Activated B cell treated with CpG ODN at 0.5 μM for 24 hours (primary cell): ENCODE measurements around the gene DGCR2. TPM values are rescaled to one million over a fixed set of nuclear protein-coding genes. Genes with fewer than 3 reads are reported as not detected.

Experiments
- ATAC-seq: fragments of 200-7000 bp; cut with Tn5 transposase; one replicate; pipeline ENCODE4 v1.10.0; 2021; ENCODE audit warnings: low read depth, mild to moderate bottlenecking, moderate library complexity
- CTCF ChIA-PET: fragments of 350-600 bp; sonication (Branson Sonifier 250); formaldehyde crosslinking; loops from one replicate; lab custom pipeline; 2021; ENCODE audit warnings: antibody characterized with exemption; lab: Charles Lee
- POLR2A ChIA-PET: fragments of 350-600 bp; sonication (Branson Sonifier 250); formaldehyde crosslinking; loops from one replicate; lab custom pipeline; 2021; ENCODE audit warnings: antibody characterized with exemption; lab: Charles Lee
- DNase-seq: peaks from one replicate; pipeline ENCODE4 v3.0.0; 2022
- H3K27ac Mint-ChIP-seq: one replicate; pipeline ENCODE4 v1.8.0; 2020; ENCODE audit warnings: mixed read lengths
- H3K27me3 Mint-ChIP-seq: one replicate; pipeline ENCODE4 v1.8.0; 2021; ENCODE audit warnings: mixed read lengths
- H3K36me3 Mint-ChIP-seq: one replicate; pipeline ENCODE4 v1.8.0; 2021; ENCODE audit warnings: low read depth, mixed read lengths
- H3K4me1 Mint-ChIP-seq: one replicate; pipeline ENCODE4 v1.8.0; 2021; ENCODE audit warnings: mixed read lengths
- H3K4me3 Mint-ChIP-seq: one replicate; pipeline ENCODE4 v1.8.0; 2020; ENCODE audit warnings: mild to moderate bottlenecking, mixed read lengths
- H3K9me3 Mint-ChIP-seq: one replicate; pipeline ENCODE4 v1.8.0; 2020; ENCODE audit warnings: mixed read lengths
- CTCF ChIP-seq: fragments of 200-600 bp; IDR thresholded peaks from one replicate; pipeline ENCODE4 v1.8.0; 2022; ENCODE audit warnings: antibody characterized with exemption, mild to moderate bottlenecking
- intact Hi-C: fragments of 100-400 bp; cut with micrococcal nuclease; formaldehyde crosslinking; loops from one replicate; pipeline ENCODE4 v1.15.1; 2024
- total RNA-seq: library from RNA; stranded (reverse); gene quantifications from 2 replicates; pipeline ENCODE4 v1.2.3, GENCODE V29; 2022

Gene DGCR2
- total RNA-seq, 1 donor from 2014 or later: 33.2 TPM

GRCh38 chr22:19118329-19118880, 3.8 kb downstream of the DGCR2 start:
- DNase-seq (no peak), ATAC-seq (no peak)
- H3K27ac Mint-ChIP-seq: peak overlapping the region; percentile 61
- no peaks in the 10 kb centered on the region for H3K27me3 Mint-ChIP-seq
- H3K4me1 Mint-ChIP-seq: peaks cover 78% of the 10 kb centered on the region
- ChIA-PET POLR2A (interaction anchor here (0.6 to 0.9 kb wide), 6 partner anchors 8 to 751 kb away, joined by 3 to 9 read pairs (median 4); no protein-coding TSS in a partner anchor), CTCF (interaction anchor here (0.7 to 1.8 kb wide), 2 partner anchors 10 to 511 kb away, joined by 4 read pairs; no protein-coding TSS in a partner anchor)
- H3K36me3 Mint-ChIP-seq: peaks cover 29% of the 10 kb centered on the region
- no peak for TF ChIP-seq CTCF
- intact Hi-C loops: no loop called here
- no peaks in the 10 kb centered on the region for H3K9me3 Mint-ChIP-seq
- H3K4me3 Mint-ChIP-seq: no peak overlapping the region

- Mint-ChIP-seq H3K27me3 (no peaks in the 10 kb centered on the region), H3K36me3 (peaks cover 29% of the 10 kb centered on the region), H3K27ac (no peak overlapping the region), H3K4me3 (no peak overlapping the region), H3K9me3 (no peaks in the 10 kb centered on the region), H3K4me1 (peaks cover 79% of the 10 kb centered on the region)
- no peak for TF ChIP-seq CTCF
- ATAC-seq: no peak
- intact Hi-C loops: no loop called here
- no peak for DNase-seq
- CTCF ChIA-PET: interaction anchor here (1.8 kb wide), 1 partner anchor 9 kb away, joined by 4 read pairs; no protein-coding TSS in a partner anchor
- POLR2A ChIA-PET: no interaction called here
Measured at GRCh38 chr22:19117111-19117512, 5.1 kb downstream of the DGCR2 start.

- Mint-ChIP-seq H3K27ac (no peak overlapping the region), H3K4me1 (peaks cover 79% of the 10 kb centered on the region), H3K4me3 (no peak overlapping the region), H3K36me3 (peaks cover 25% of the 10 kb centered on the region), H3K27me3 (no peaks in the 10 kb centered on the region), H3K9me3 (no peaks in the 10 kb centered on the region)
- DNase-seq (no peak), ATAC-seq (no peak)
- POLR2A ChIA-PET: no interaction called here
- intact Hi-C loops: no loop called here
- CTCF ChIA-PET: interaction anchor here (0.9 kb wide), 1 partner anchor 29 kb away, joined by 3 read pairs; the partner anchor contains the start of gene ESS2
- TF ChIP-seq CTCF: no peak
Measured at GRCh38 chr22:19115628-19116027, 6.6 kb downstream of the DGCR2 start.

- POLR2A ChIA-PET: no interaction called here
- CTCF ChIA-PET: no interaction called here
Measured at GRCh38 chr22:19114984-19115552, 7.1 kb downstream of the DGCR2 start.

More at GRCh38 chr22:19114984-19115552, 7.1 kb downstream of the DGCR2 start:
- Mint-ChIP-seq H3K4me3 (no peak overlapping the region), H3K4me1 (peaks cover 77% of the 10 kb centered on the region), H3K27ac (no peak overlapping the region), H3K9me3 (no peaks in the 10 kb centered on the region), H3K27me3 (no peaks in the 10 kb centered on the region), H3K36me3 (peaks cover 25% of the 10 kb centered on the region)
- TF ChIP-seq CTCF: no peak
- intact Hi-C loops: no loop called here
- DNase-seq (no peak), ATAC-seq (no peak)
